Chondrocyte (in vitro differentiated cells): ENCODE measurements around the gene FBXO40. TPM values are rescaled to one million over a fixed set of nuclear protein-coding genes. Genes with fewer than 3 reads are reported as not detected.

ENCODE experiments used
- DNase-seq: peaks from one replicate; pipeline ENCODE4 v3.0.0; 2021; ENCODE audit warnings: mixed read lengths, low spot score
- H3K27ac Mint-ChIP-seq: one replicate; pipeline ENCODE4 v1.8.0; 2021; ENCODE audit warnings: mild to moderate bottlenecking, moderate library complexity, mixed read lengths; ENCODE audit not compliant: unreplicated experiment
- H3K27me3 Mint-ChIP-seq: 2 replicates; pipeline ENCODE4 v1.8.0; 2021; ENCODE audit warnings: low read depth, mixed read lengths
- H3K36me3 Mint-ChIP-seq: 2 replicates; pipeline ENCODE4 v1.8.0; 2021; ENCODE audit warnings: low read depth, mixed read lengths
- H3K4me1 Mint-ChIP-seq: 2 replicates; pipeline ENCODE4 v1.8.0; 2021; ENCODE audit warnings: low read depth, mild to moderate bottlenecking, mixed read lengths
- H3K4me3 Mint-ChIP-seq: one replicate; pipeline ENCODE4 v1.8.0; 2021; ENCODE audit warnings: mild to moderate bottlenecking, moderate library complexity, mixed read lengths; ENCODE audit not compliant: unreplicated experiment
- H3K9me3 Mint-ChIP-seq: 2 replicates; pipeline ENCODE4 v1.8.0; 2021; ENCODE audit warnings: low read depth, mixed read lengths
- total RNA-seq: library from RNA; stranded (reverse); gene quantifications from 3 replicates; pipeline ENCODE4 v1.2.1, GENCODE V29; 2021
- TF ChIP-seq, protein P1 (sequence below): fragments of 200-600 bp; sonication (generic); IDR thresholded peaks from 2 replicates; pipeline ENCODE4 v1.5.0; 2021; ENCODE audit warnings: antibody characterized with exemption, mild to moderate bottlenecking, moderate library complexity

FBXO40 gene
- total RNA-seq, 1 donor from 2014 or later: not detected

DNA sequence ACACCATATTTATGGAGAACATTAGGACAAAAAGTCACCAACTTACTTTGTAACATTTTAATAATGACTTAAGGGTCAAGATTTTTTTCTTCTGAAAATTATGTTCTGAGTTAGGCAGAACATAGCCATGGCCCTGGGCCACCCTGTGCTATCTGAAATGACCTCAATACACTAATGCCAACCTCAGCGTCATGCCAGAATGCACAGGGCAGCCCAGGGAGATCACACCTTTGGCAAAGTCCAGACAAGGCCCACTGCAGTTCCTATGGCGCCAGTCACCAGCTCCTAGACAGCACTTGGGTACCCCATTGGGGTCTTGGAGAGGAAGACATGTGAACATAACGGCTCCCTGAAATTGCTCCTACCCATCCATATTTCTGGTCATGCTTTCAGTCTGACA lies 34.4 kb downstream of the FBXO40 start:
- TF ChIP-seq, protein P1, sequence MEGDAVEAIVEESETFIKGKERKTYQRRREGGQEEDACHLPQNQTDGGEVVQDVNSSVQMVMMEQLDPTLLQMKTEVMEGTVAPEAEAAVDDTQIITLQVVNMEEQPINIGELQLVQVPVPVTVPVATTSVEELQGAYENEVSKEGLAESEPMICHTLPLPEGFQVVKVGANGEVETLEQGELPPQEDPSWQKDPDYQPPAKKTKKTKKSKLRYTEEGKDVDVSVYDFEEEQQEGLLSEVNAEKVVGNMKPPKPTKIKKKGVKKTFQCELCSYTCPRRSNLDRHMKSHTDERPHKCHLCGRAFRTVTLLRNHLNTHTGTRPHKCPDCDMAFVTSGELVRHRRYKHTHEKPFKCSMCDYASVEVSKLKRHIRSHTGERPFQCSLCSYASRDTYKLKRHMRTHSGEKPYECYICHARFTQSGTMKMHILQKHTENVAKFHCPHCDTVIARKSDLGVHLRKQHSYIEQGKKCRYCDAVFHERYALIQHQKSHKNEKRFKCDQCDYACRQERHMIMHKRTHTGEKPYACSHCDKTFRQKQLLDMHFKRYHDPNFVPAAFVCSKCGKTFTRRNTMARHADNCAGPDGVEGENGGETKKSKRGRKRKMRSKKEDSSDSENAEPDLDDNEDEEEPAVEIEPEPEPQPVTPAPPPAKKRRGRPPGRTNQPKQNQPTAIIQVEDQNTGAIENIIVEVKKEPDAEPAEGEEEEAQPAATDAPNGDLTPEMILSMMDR: no peak
- DNase-seq: no peak
- no peaks in the 10 kb centered on the region for H3K4me1 Mint-ChIP-seq
- no peak overlapping the region for H3K4me3 Mint-ChIP-seq
- peaks cover 2% of the 10 kb centered on the region for H3K36me3 Mint-ChIP-seq
- H3K9me3 Mint-ChIP-seq: no peaks in the 10 kb centered on the region
- H3K27me3 Mint-ChIP-seq: peaks cover 3% of the 10 kb centered on the region
- H3K27ac Mint-ChIP-seq: no peak overlapping the region

DNA sequence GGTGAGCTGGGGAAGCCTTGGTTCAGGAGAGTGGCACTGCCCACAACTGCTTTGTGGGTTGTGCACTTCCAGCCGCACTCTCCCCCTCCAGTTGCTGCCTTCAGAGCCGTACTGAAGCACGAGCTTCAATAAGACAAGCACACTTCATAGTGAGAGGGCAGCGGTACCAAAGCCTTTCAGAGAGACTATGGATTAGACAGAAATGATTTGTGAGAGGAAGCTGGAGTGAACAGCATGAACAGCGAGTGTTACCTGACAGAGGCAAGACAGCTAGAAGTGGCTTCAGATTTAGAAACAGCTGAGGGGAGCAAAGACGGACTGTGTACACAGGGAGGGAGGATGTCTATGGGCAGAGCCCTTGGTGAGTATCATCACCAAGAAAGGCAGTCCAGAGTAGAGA lies 36.4 kb downstream of the FBXO40 start:
- Mint-ChIP-seq H3K27me3 (peaks cover 3% of the 10 kb centered on the region), H3K36me3 (peaks cover 5% of the 10 kb centered on the region), H3K4me3 (no peak overlapping the region), H3K9me3 (no peaks in the 10 kb centered on the region), H3K4me1 (no peaks in the 10 kb centered on the region), H3K27ac (no peak overlapping the region)
- TF ChIP-seq, protein P1: no peak
- DNase-seq: no peak

DNA sequence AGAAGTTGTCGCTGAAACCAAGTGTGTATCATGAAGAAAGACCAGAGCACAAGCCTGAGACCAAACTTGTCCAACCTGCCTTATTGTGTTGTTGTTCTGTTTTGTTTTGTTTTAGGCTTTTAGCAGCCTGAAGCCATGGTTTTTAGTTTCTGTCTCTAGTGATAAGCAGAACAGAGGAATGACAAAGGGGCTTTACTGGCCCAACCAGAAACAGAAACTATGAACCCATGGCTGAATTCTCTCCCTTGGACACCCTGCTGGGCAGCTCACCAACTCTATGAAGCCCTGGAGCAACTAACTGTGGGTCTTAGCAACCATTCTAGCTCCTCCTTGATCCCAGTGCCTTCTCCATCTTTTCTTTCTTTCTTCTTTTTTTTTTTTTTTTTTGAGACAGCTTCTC lies 37.2 kb downstream of the FBXO40 start:
- H3K27ac Mint-ChIP-seq: no peak overlapping the region
- TF ChIP-seq, protein P1: no peak
- H3K36me3 Mint-ChIP-seq: peaks cover 5% of the 10 kb centered on the region
- DNase-seq: no peak
- no peaks in the 10 kb centered on the region for H3K4me1 Mint-ChIP-seq
- H3K9me3 Mint-ChIP-seq: no peaks in the 10 kb centered on the region
- no peaks in the 10 kb centered on the region for H3K27me3 Mint-ChIP-seq
- H3K4me3 Mint-ChIP-seq: no peak overlapping the region

DNA sequence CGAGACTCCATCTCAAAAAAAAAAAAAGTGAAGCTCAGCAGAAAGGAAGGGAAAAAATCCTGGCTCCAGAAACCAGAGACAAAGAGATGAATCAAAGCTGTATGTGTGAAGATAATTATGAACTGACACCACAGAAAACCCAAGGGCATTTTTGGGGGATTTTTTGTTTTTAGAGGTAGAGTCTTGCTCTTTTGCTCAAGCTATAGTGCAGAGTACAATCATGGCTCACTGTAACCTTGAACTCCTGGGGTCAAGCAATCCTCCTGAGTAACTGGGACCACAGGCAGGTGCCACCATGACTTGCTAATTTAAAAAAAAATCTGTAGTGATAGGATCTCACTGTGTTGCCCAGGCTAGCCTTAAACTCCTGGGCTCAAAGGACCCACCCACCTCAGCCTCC lies 44.7 kb downstream of the FBXO40 start:
- no peak overlapping the region for H3K27ac Mint-ChIP-seq
- no peaks in the 10 kb centered on the region for H3K27me3 Mint-ChIP-seq
- TF ChIP-seq, protein P1: no peak
- H3K4me3 Mint-ChIP-seq: no peak overlapping the region
- no peak for DNase-seq
- no peaks in the 10 kb centered on the region for H3K9me3 Mint-ChIP-seq
- peaks cover 5% of the 10 kb centered on the region for H3K36me3 Mint-ChIP-seq
- H3K4me1 Mint-ChIP-seq: no peaks in the 10 kb centered on the region

DNA sequence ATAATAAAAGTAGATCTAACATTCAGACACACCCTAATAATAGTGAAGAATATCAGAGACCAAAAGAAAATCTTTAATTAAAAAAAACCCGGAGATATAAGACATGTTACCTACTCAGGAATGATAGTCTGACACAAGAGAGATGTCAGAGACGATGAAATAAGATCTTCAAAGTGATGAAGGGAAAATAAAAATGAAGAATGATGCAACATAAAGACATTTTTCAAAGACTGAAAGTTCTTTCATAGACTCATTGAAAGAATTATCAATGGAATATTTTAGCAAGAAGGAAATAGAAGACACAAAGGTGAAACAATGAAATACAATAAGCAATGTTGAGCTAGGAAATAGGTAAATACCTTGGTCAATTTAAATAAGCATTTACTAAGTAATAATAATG lies 47.9 kb downstream of the FBXO40 start:
- Mint-ChIP-seq H3K27me3 (no peaks in the 10 kb centered on the region), H3K36me3 (peaks cover 2% of the 10 kb centered on the region), H3K4me3 (no peak overlapping the region), H3K4me1 (no peaks in the 10 kb centered on the region), H3K9me3 (no peaks in the 10 kb centered on the region), H3K27ac (no peak overlapping the region)
- DNase-seq: no peak
- TF ChIP-seq, protein P1: no peak
